ENCODE results near the gene GFOD1. TPM values are rescaled to one million over a fixed set of nuclear protein-coding genes. Genes with fewer than 3 reads are reported as not detected.
A peak's percentile ranks its signal among the peaks of the same experiment; 100 is the strongest.

Gene GFOD1
- total RNA-seq, 1 donor from 2014 or later, result 2.2 TPM

DNA sequence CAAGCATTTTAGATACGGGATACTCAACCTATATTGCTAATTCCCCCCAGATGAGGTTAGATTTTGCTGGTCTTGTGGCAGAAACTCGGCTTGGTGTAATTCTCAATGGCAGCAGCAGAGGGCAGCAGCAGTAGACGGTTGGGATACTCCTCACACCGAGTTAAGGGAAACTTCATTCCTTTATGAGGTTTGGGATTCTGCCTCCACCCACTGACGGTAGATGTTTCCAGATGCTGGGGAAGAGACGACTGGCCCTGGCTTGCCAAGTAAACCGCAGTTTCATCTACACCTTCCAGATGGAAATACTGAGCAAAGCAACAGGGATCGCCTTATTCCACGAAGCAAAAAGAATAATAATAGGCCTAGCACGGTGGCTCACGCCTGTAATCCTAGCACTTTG lies 150.8 kb downstream of the GFOD1 start:
- TF ChIP-seq, protein P1, sequence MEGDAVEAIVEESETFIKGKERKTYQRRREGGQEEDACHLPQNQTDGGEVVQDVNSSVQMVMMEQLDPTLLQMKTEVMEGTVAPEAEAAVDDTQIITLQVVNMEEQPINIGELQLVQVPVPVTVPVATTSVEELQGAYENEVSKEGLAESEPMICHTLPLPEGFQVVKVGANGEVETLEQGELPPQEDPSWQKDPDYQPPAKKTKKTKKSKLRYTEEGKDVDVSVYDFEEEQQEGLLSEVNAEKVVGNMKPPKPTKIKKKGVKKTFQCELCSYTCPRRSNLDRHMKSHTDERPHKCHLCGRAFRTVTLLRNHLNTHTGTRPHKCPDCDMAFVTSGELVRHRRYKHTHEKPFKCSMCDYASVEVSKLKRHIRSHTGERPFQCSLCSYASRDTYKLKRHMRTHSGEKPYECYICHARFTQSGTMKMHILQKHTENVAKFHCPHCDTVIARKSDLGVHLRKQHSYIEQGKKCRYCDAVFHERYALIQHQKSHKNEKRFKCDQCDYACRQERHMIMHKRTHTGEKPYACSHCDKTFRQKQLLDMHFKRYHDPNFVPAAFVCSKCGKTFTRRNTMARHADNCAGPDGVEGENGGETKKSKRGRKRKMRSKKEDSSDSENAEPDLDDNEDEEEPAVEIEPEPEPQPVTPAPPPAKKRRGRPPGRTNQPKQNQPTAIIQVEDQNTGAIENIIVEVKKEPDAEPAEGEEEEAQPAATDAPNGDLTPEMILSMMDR (conservative IDR thresholded peaks at IDR 0.05; ENCODE audit: low read depth, low read length), result peak; percentile 88
- H3K4me3 ChIP-seq (ENCODE audit: low read depth, low read length), result no peak overlapping the region
- no peak for DNase-seq (ENCODE audit: low read depth)

DNA sequence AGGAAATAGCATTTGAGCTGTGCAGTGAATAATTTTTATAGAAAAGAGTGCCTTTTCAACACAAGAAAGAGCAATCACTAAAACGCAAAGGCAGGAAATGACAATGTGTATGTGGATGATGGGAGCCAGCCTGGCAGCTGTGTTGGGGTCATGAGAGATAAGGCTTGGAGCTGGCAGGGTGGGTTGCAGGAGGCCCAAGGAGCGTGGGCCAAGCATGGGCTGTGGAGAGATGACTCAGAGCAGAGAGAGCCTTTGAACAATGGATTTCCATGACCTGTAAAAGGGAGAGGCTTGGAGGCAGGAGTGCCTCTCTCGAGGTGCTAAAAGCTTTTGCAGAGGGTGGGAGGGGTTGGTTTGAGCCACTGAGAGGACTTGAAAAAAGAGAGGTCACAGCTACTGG lies 152.4 kb downstream of the GFOD1 start:
- no peak overlapping the region for H3K4me3 ChIP-seq (ENCODE audit: low read depth, low read length)
- no peak for DNase-seq (ENCODE audit: low read depth)
- TF ChIP-seq, protein P1 (conservative IDR thresholded peaks at IDR 0.05; ENCODE audit: low read depth, low read length), result no peak

DNA sequence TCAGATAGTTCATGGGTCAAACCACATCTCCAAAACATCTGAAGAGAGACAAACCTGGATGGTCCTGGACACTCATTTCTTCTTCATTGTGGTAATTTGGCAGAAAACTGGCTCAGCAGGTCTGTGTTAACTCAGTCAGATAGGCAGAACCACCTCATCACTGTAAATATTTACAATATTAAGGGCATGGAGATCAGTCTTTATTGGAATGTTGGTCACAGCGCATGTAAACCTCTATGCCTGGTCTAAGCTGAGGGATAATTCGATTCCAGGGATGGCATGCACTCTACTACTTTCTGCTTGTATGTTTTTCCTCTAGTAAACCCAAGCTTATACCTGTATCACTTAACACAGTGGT lies 155.1 kb downstream of the GFOD1 start:
- no peak overlapping the region for H3K4me3 ChIP-seq (ENCODE audit: low read depth, low read length)
- TF ChIP-seq, protein P1 (conservative IDR thresholded peaks at IDR 0.05; ENCODE audit: low read depth, low read length), result no peak
- DNase-seq (ENCODE audit: low read depth), result no peak

DNA sequence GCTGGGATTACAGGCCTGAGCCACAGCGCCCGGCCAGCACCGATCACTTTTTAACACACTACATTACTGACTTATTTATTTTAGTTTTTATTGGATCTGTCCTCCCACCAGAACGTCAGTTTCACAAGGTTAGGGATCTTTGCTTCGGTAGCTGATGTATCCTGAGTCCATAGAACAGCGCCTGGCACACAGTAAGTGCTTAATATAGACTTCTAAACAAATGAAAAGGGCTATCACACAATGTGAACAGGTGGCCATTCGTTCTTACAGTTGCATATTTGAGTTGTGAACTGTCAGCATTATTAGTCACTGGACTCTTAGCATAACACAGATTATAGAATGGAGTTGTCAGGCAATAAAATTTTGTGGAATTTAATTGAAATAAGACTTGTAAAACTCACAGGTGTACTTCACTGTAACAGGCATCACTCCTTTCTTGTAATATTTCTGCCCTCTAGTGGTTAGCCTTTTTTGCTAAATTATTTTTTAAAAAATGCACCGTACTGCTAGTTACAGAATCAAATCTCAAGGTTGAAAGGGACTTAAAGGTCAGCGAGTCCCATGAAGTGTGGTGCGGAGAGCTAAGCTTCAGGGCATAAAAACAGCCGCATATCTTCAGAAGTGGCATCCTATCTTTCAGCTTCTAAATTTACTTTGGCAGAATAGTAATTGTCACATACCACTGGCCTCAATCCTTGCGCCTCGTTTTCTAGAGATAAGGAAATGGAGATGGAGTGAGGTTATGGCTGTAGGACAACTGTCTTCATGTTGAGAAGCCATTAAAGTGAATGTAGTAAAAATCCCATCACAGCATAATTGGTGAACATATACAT lies 155.7 kb downstream of the GFOD1 start:
- no peak overlapping the region for H3K4me3 ChIP-seq (ENCODE audit: low read depth, low read length)
- TF ChIP-seq, protein P1 (conservative IDR thresholded peaks at IDR 0.05; ENCODE audit: low read depth, low read length), result peak; percentile 57
- DNase-seq (ENCODE audit: low read depth), result no peak

DNA sequence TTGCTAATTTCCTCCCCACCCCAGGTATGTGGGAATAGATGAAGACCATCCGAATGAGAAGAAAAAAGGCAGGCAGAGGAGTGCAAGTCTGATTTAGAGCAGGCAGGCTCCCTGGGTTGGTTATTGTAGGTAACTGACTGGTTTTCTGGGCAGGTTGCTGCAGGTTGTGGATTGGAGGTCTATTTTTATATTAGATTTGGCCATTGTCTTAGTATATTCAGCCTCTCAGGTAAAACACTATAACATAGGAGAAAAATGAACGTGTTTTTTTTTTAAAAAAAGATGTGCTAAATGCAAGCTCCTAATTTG lies 158.6 kb downstream of the GFOD1 start:
- no peak for DNase-seq (ENCODE audit: low read depth)
- TF ChIP-seq, protein P1 (conservative IDR thresholded peaks at IDR 0.05; ENCODE audit: low read depth, low read length), result no peak
- H3K4me3 ChIP-seq (ENCODE audit: low read depth, low read length), result peak overlapping the region; percentile 99

DNA sequence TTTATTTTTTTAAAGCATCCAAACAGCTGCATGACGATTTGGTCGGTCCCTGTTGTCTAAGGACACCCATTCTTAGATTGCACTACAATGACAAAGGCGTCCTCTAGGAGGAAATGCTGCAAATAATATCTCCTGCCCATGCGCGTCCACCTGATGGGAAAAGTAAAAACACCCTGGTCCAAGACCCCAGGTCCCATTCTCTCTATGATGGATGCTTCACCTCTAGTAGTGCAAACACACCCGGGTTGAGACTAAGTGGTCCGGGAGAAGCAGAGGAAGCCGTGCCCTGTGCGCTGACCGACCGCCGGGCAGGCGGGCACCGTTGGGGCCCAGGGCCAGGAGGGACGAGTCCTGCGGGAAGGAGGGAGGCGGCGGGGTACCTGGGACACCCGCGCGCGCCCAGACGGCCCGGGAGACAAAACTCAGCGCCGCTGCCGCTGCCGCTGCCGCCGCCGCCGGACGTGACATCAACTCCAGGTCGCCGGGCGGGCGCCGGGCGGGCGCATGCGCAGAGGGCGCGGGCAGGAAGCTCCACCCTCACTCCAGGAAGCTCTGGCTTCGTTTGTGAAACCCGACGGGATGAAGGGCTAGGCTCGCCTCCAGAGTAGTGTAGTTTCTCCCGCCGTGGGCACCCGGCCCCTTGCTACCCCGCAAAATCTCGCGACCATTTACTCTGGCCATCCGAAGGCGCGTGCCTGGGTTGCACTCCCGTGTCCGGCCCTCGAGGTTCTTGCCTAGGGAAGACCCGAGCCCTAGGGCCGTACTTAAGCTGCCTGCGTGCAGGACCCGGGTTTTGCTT lies 159.1 kb downstream of the GFOD1 start, which contains the start of gene TBC1D7:
TBC1D7 (minus strand) TSS at position 462 of the 799 bp plus-strand sequence. CDS start 1,639 bp downstream, outside the sequence.
- peak; percentile 37 for DNase-seq (ENCODE audit: low read depth)
- TF ChIP-seq, protein P1 (conservative IDR thresholded peaks at IDR 0.05; ENCODE audit: low read depth, low read length), result peak; percentile 7
- H3K4me3 ChIP-seq (ENCODE audit: low read depth, low read length), result peak within 1 kb of the TSS; percentile 99
